ENCODE results near the gene CARS2. TPM values are rescaled to one million over a fixed set of nuclear protein-coding genes. Genes with fewer than 3 reads are reported as not detected.
"Not testable (repeated sequence)": the region's sequence is repeated elsewhere in the genome, so short reads cannot be mapped to it uniquely, and the experiment has no call there.

Gene CARS2
- total RNA-seq, 1 donor from 2014 or later, result 57.1 TPM

DNA sequence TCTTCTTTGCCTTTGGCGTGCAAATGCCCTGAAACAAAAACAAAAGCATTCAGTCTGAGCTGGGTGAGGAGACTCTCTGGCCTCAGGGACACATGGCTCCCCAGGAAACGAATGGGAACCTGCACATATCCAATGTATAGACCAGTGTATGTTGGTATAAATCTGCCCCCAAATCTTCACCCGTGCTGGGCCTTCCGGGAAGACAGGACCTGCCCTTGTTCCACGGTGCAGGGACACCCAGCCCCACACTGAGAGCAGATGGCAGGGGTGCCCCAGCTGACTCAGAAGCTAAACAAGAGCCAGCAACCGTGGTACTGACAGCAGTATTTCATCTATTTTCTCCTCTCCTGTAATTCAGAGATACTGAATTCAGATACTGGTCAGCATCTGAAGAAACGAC lies 42.4 kb downstream of the CARS2 start:
- H3K4me3 Mint-ChIP-seq (ENCODE audit: unreplicated experiment), result no peak overlapping the region
- no peaks in the 10 kb centered on the region for H3K4me1 Mint-ChIP-seq (ENCODE audit: unreplicated experiment)
- DNase-seq (ENCODE audit: extremely low spot score, unreplicated experiment), result peak; percentile 69
- peaks cover 78% of the 10 kb centered on the region for H3K36me3 Mint-ChIP-seq (ENCODE audit: unreplicated experiment)
- TF ChIP-seq, protein P1, sequence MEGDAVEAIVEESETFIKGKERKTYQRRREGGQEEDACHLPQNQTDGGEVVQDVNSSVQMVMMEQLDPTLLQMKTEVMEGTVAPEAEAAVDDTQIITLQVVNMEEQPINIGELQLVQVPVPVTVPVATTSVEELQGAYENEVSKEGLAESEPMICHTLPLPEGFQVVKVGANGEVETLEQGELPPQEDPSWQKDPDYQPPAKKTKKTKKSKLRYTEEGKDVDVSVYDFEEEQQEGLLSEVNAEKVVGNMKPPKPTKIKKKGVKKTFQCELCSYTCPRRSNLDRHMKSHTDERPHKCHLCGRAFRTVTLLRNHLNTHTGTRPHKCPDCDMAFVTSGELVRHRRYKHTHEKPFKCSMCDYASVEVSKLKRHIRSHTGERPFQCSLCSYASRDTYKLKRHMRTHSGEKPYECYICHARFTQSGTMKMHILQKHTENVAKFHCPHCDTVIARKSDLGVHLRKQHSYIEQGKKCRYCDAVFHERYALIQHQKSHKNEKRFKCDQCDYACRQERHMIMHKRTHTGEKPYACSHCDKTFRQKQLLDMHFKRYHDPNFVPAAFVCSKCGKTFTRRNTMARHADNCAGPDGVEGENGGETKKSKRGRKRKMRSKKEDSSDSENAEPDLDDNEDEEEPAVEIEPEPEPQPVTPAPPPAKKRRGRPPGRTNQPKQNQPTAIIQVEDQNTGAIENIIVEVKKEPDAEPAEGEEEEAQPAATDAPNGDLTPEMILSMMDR (IDR thresholded peaks at IDR 0.05), result no peak
- H3K27me3 Mint-ChIP-seq (ENCODE audit: unreplicated experiment), result no peaks in the 10 kb centered on the region
- peaks cover 22% of the 10 kb centered on the region for H3K9me3 Mint-ChIP-seq (ENCODE audit: unreplicated experiment)
- no peak overlapping the region for H3K27ac Mint-ChIP-seq (ENCODE audit: unreplicated experiment)

DNA sequence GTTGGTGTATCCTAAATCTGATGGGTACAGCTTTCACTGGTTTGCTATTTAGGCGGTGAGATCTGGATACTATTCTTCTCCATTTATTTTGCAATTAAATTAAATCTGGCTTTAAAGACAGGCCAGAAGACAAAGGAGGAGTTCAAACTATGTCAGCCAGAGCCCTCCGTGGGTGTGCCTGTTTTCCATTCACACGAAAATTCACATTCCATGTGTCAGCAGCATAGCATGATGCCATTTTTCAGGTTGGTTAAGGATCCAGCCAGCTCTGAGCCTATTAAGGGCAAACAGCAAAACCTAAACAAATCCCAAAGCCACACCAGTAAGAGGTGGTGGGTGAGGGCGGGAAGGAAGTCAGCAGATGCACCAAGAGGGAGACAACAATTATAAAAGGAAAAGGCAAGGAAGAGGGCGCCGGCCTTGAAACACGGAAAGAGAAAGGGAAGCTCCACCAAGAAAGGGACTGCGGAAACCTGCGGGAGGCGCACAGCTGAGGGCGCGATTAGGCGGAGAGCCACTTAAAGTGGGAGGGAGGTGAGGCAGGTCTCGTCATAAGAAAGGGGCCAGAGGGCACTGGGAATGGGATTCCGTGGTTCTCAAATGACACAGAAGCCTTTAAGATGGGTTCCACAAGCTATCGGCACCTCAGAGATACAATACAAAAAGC lies 43.0 kb downstream of the CARS2 start:
- H3K4me1 Mint-ChIP-seq (ENCODE audit: unreplicated experiment), result no peaks in the 10 kb centered on the region
- H3K9me3 Mint-ChIP-seq (ENCODE audit: unreplicated experiment), result peaks cover 28% of the 10 kb centered on the region
- H3K36me3 Mint-ChIP-seq (ENCODE audit: unreplicated experiment), result peaks cover 82% of the 10 kb centered on the region
- TF ChIP-seq, protein P1 (IDR thresholded peaks at IDR 0.05), result no peak
- no peaks in the 10 kb centered on the region for H3K27me3 Mint-ChIP-seq (ENCODE audit: unreplicated experiment)
- H3K4me3 Mint-ChIP-seq (ENCODE audit: unreplicated experiment), result no peak overlapping the region
- peak; percentile 64 for DNase-seq (ENCODE audit: extremely low spot score, unreplicated experiment)
- H3K27ac Mint-ChIP-seq (ENCODE audit: unreplicated experiment), result no peak overlapping the region

DNA sequence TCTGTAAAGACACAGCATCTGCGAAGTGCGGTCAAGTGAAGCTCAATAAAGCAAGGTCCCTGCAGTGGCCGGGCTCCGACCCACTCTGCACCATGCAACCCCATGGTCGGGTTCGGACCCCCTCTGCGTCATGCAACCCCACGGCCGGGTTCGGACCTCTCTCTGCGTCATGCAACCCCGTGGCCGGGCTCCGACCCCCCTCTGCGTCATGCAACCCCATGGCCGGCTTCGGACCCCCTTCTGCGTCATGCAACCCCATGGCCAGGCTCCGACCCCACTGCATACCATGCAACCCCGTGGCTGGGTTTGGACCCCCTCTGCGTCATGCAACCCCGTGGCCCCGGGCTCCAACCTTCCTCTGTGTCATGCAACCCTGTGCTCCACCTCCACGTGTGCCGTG lies 43.8 kb downstream of the CARS2 start:
- TF ChIP-seq, protein P1 (IDR thresholded peaks at IDR 0.05), result no peak
- peak; percentile 83 for DNase-seq (ENCODE audit: extremely low spot score, unreplicated experiment)
- Mint-ChIP-seq H3K27me3 (ENCODE audit: unreplicated experiment) (no peaks in the 10 kb centered on the region), H3K4me1 (ENCODE audit: unreplicated experiment) (no peaks in the 10 kb centered on the region), H3K36me3 (ENCODE audit: unreplicated experiment) (peaks cover 81% of the 10 kb centered on the region), H3K9me3 (ENCODE audit: unreplicated experiment) (peaks cover 31% of the 10 kb centered on the region), H3K27ac (ENCODE audit: unreplicated experiment) (no peak overlapping the region), H3K4me3 (ENCODE audit: unreplicated experiment) (no peak overlapping the region)

DNA sequence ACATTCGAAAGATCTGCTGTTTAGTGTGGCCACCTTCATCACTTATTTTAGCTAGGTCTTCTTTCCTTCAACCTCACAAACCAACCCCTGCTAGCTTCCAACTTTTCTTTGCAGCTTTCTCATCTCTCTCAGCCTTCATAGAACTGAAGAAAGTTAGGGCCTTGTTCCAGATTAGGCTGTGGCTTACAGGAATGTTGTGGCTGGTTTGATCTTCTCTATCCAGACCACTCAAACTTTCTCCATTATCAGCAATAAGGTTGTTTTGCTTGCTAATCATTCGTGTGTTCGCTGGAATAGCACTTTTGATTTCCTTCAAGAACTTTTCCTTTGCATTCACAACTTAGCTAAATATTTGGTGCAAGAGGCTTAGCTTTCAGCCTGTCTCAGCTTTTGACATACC lies 44.7 kb downstream of the CARS2 start:
- H3K27me3 Mint-ChIP-seq (ENCODE audit: unreplicated experiment), result no peaks in the 10 kb centered on the region
- H3K9me3 Mint-ChIP-seq (ENCODE audit: unreplicated experiment), result peaks cover 31% of the 10 kb centered on the region
- H3K4me3 Mint-ChIP-seq (ENCODE audit: unreplicated experiment), result no peak overlapping the region
- peaks cover 76% of the 10 kb centered on the region for H3K36me3 Mint-ChIP-seq (ENCODE audit: unreplicated experiment)
- DNase-seq (ENCODE audit: extremely low spot score, unreplicated experiment), result no peak
- no peaks in the 10 kb centered on the region for H3K4me1 Mint-ChIP-seq (ENCODE audit: unreplicated experiment)
- TF ChIP-seq, protein P1 (IDR thresholded peaks at IDR 0.05), result no peak
- H3K27ac Mint-ChIP-seq (ENCODE audit: unreplicated experiment), result no peak overlapping the region

DNA sequence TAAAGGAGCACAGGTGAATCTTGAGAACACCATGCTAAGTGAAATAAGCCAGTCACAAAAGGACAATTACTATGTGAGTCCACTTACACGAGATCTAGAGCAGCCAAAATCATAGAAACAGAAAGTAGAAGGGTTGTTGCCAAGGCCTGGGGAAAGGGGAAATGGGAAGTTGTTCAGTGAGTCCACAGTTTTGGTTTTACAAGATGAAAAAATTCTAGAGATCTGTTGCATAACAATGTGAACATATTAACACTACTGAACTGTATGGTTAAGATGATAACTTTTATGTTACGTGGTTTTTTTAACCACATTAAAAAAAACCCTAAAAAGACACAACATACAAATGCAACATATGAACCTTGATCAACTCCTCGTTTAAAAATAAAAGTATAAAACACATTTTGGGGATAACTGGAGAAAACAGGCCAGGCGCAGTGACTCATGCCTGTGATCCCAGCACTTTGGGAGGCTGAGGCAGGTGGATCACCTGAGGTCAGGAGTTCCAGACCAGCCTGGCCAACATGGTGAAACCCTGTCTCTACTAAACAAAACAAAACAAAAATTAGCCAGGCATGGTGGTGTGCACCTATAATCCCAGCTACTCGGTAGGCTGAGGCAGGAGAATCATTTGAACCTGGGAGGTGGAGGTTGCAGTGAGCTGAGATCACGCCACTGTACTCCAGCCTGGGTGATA lies 47.6 kb downstream of the CARS2 start:
- H3K4me1 Mint-ChIP-seq (ENCODE audit: unreplicated experiment); H3K4me3 Mint-ChIP-seq (ENCODE audit: unreplicated experiment); H3K27ac Mint-ChIP-seq (ENCODE audit: unreplicated experiment); H3K27me3 Mint-ChIP-seq (ENCODE audit: unreplicated experiment): not testable (repeated sequence)
- Mint-ChIP-seq H3K36me3 (ENCODE audit: unreplicated experiment) (peaks cover 68% of the 10 kb centered on the region), H3K9me3 (ENCODE audit: unreplicated experiment) (peaks cover 31% of the 10 kb centered on the region)
- peak; percentile 11 for DNase-seq (ENCODE audit: extremely low spot score, unreplicated experiment)

All from osteocyte (in vitro differentiated cells).